Mesendoderm (in vitro differentiated cells): ENCODE results near the gene VWCE.

Experiments used
- DNase-seq: peaks from one replicate; pipeline ENCODE4 v3.0.0; 2013
- H2AK5ac ChIP-seq: 2 replicates; pipeline ENCODE4 v1.6.1; 2013; ENCODE audit warnings: low read length, inconsistent platforms
- H2BK120ac ChIP-seq: 2 replicates; pipeline ENCODE4 v1.6.1; 2013; ENCODE audit warnings: low read depth, mild to moderate bottlenecking, low read length, moderate library complexity, mixed read lengths
- H2BK15ac ChIP-seq: replicated peaks from 2 replicates; pipeline ENCODE4 v1.6.1; 2013; ENCODE audit warnings: low read depth, mild to moderate bottlenecking, moderate library complexity
- H2BK5ac ChIP-seq: 2 replicates; pipeline ENCODE4 v1.6.1; 2013; ENCODE audit warnings: low read length, inconsistent platforms
- H3K18ac ChIP-seq: 2 replicates; pipeline ENCODE4 v1.6.1; 2013; ENCODE audit warnings: mild to moderate bottlenecking, low read length, mixed read lengths
- H3K23ac ChIP-seq: one replicate; pipeline ENCODE4 v1.6.1; 2013; ENCODE audit warnings: low read length
- H3K27ac ChIP-seq: 2 replicates; pipeline ENCODE4 v1.5.1; 2013; ENCODE audit warnings: low read depth, mild to moderate bottlenecking, inconsistent platforms, low read length, moderate library complexity
- H3K27me3 ChIP-seq: 2 replicates; pipeline ENCODE4 v1.6.1; 2013; ENCODE audit warnings: low read length, control low read depth, mild to moderate bottlenecking, inconsistent platforms; ENCODE audit not compliant: insufficient read depth, poor library complexity
- H3K36me3 ChIP-seq: 2 replicates; pipeline ENCODE4 v1.6.1; 2013; ENCODE audit warnings: low read length, inconsistent platforms; ENCODE audit not compliant: control insufficient read depth, insufficient read depth
- H3K4ac ChIP-seq: one replicate; pipeline ENCODE4 v1.6.1; 2013; ENCODE audit warnings: low read depth, mild to moderate bottlenecking, low read length, moderate library complexity
- H3K4me1 ChIP-seq: 2 replicates; pipeline ENCODE4 v1.6.1; 2013; ENCODE audit warnings: low read depth, low read length, inconsistent platforms; ENCODE audit not compliant: control insufficient read depth
- H3K4me2 ChIP-seq: 2 replicates; pipeline ENCODE4 v1.6.1; 2013; ENCODE audit warnings: low read length
- H3K4me3 ChIP-seq: 2 replicates; pipeline ENCODE4 v1.5.1; 2013; ENCODE audit warnings: mild to moderate bottlenecking, low read length
- H3K56ac ChIP-seq: one replicate; pipeline ENCODE4 v1.6.1; 2013; ENCODE audit warnings: low read length
- H3K79me1 ChIP-seq: 2 replicates; pipeline ENCODE4 v1.6.1; 2013; ENCODE audit warnings: low read length, inconsistent platforms
- H3K79me2 ChIP-seq: 2 replicates; pipeline ENCODE4 v1.6.1; 2013; ENCODE audit warnings: mild to moderate bottlenecking, low read length; ENCODE audit not compliant: control insufficient read depth, insufficient read depth
- H3K9ac ChIP-seq: 2 replicates; pipeline ENCODE4 v1.6.1; 2013; ENCODE audit warnings: low read length, inconsistent platforms
- H4K5ac ChIP-seq: one replicate; pipeline ENCODE4 v1.6.1; 2013; ENCODE audit warnings: low read length
- H4K8ac ChIP-seq: one replicate; pipeline ENCODE4 v1.6.1; 2013; ENCODE audit warnings: low read depth, mild to moderate bottlenecking, control low read depth, low read length, moderate library complexity
- WGBS: extraction: QIAGEN DNeasy Blood & Tissue Kit; methylation state at CpG from one replicate; pipeline ENCODE4 v1.1.7; 2013; ENCODE audit warnings: low lambda C conversion rate, missing lambda C conversion rate; ENCODE audit not compliant: insufficient coverage; ENCODE audit errors: extremely low coverage; 5-methylcytosine and 5-hydroxymethylcytosine counted together

The VWCE gene

DNA sequence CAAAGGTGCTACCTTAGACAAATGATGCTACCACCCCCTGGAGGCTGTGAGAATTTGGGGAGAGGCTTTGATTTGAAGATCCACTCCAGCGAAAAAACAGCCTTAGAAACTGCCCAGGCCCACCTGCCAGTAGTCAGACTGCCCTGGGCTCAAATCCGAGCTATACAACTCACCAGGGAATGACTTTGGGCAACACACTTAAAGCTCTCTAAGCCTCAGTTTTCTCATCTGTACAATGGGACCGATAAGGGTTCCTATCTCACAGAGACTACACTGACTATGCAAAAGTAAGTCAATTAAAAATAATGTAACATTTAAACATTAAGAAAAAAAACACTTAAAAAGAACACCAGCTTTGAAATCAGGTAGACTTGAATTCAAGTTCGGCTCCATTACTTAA lies 19.9 kb downstream of the VWCE start:
- WGBS, result no CpG with 5 or more reads among the region's 4 CpGs
- DNase-seq, result no peak
- no peak overlapping the region for H4K8ac ChIP-seq
- no peaks in the 10 kb centered on the region for H3K27me3 ChIP-seq
- no peak overlapping the region for H2AK5ac ChIP-seq
- no peak overlapping the region for H3K23ac ChIP-seq
- H3K4me2 ChIP-seq, result no peak overlapping the region
- no peak overlapping the region for H2BK120ac ChIP-seq
- no peak overlapping the region for H3K4me3 ChIP-seq
- H3K18ac ChIP-seq, result no peak overlapping the region
- no peaks in the 10 kb centered on the region for H3K79me2 ChIP-seq
- no peak overlapping the region for H3K9ac ChIP-seq
- H3K27ac ChIP-seq, result no peak overlapping the region
- no peak overlapping the region for H4K5ac ChIP-seq
- H3K36me3 ChIP-seq, result no peaks in the 10 kb centered on the region
- no peak overlapping the region for H2BK5ac ChIP-seq
- no peak overlapping the region for H3K4ac ChIP-seq
- no peaks in the 10 kb centered on the region for H3K79me1 ChIP-seq
- no peak overlapping the region for H2BK15ac ChIP-seq
- no peak overlapping the region for H3K56ac ChIP-seq
- H3K4me1 ChIP-seq, result no peaks in the 10 kb centered on the region

DNA sequence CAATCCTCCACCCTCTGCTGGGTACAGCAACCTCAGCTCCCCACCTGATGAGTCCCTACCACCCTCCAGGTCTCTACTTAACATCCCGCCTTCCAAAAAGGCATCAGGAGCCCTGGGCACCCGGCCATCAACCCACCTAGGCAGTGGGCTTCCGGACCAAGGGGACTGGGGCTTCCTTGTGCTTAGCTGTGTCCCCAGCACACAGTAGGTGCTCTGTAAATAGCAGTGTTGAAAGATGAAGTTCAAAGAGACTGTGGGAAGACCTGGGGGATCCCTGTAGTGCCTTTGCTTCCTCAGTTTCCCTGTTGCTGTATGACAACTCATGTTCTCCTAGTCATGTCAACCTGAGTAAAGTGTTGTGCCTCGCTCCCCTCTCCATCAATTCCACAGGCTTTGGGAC lies 21.0 kb downstream of the VWCE start:
- Histone ChIP-seq H3K79me1 (no peaks in the 10 kb centered on the region), H3K9ac (no peak overlapping the region), H3K4me1 (no peaks in the 10 kb centered on the region), H2BK120ac (no peak overlapping the region), H4K8ac (no peak overlapping the region), H3K27me3 (no peaks in the 10 kb centered on the region), H3K27ac (no peak overlapping the region), H3K18ac (no peak overlapping the region), H3K23ac (no peak overlapping the region), H2AK5ac (no peak overlapping the region), H3K4me3 (no peak overlapping the region), H2BK5ac (no peak overlapping the region), H3K56ac (no peak overlapping the region), H3K4me2 (no peak overlapping the region), H3K79me2 (no peaks in the 10 kb centered on the region), H3K36me3 (no peaks in the 10 kb centered on the region), H3K4ac (no peak overlapping the region), H4K5ac (no peak overlapping the region), H2BK15ac (no peak overlapping the region)
- DNase-seq, result no peak
- WGBS, result no CpG with 5 or more reads among the region's 4 CpGs

DNA sequence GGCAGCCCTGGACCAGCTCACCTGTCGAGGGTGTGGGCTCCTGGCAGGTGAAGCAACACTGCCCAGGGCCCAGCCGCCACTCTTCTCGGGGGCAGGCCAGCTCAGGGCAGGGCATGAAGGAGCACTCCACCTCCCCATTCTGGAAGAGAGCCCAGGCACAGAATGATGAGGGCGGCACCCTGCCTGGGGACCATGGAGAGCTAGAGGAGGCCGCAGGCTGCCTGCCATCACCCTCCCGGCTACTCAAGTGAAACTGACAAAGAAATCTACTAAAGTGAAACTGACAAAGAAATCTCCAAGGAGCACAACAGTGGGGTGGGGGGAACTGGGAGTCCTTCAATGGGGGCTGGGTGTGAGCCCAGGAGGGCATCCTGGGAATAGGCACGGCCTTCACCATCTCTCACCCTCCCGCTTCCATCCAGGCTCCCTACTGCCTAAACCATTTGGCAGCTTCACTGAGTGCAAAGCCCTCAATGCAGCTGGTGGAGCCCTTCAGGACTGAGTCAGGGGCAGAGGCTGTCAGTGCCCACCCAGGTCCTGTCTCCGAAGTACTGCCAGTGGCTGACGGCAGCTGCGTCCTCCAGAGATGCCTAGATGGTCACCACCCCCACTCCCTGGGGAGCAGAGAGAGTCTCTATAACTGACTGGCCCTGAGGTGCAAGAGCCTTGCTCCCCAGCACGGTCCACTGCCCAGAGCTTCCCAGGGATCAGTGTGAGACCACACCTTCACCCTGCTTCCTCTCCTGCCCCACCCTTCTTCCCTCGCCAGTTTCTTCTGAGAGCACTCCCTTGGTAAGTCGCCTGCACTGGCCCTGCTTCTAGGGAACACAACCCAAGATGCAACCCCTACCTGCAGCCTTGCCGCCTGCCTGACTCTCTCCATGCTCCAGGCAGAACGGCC lies 21.7 kb downstream of the VWCE start:
- H3K4ac ChIP-seq, result no peak overlapping the region
- no peak overlapping the region for H2BK120ac ChIP-seq
- no peak overlapping the region for H4K5ac ChIP-seq
- no peak for DNase-seq
- H2BK15ac ChIP-seq, result no peak overlapping the region
- WGBS, result no CpG with 5 or more reads among the region's 16 CpGs
- no peak overlapping the region for H3K4me2 ChIP-seq
- no peak overlapping the region for H3K23ac ChIP-seq
- H3K56ac ChIP-seq, result no peak overlapping the region
- H3K79me2 ChIP-seq, result no peaks in the 10 kb centered on the region
- no peak overlapping the region for H4K8ac ChIP-seq
- no peak overlapping the region for H3K18ac ChIP-seq
- H3K4me3 ChIP-seq, result no peak overlapping the region
- H3K4me1 ChIP-seq, result no peaks in the 10 kb centered on the region
- H3K27me3 ChIP-seq, result no peaks in the 10 kb centered on the region
- H3K79me1 ChIP-seq, result no peaks in the 10 kb centered on the region
- H3K36me3 ChIP-seq, result no peaks in the 10 kb centered on the region
- H2AK5ac ChIP-seq, result no peak overlapping the region
- no peak overlapping the region for H3K27ac ChIP-seq
- H2BK5ac ChIP-seq, result no peak overlapping the region
- H3K9ac ChIP-seq, result no peak overlapping the region

DNA sequence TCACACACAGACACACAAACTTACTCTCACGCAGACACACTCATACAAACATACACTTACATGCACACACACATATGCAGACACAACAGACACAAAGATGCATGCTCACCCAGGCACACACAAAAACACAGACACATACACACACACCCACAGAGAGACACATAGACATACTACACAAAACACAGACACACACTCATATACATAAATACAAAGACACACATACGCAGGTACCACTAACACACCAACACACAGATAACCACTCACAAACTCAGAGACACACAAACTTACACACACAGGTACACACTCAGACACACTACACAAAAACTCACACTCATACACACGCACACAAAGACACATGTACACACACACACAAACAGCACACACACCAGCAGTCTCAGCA lies 22.4 kb downstream of the VWCE start:
- Histone ChIP-seq H3K36me3 (no peaks in the 10 kb centered on the region), H3K4ac (no peak overlapping the region)

DNA sequence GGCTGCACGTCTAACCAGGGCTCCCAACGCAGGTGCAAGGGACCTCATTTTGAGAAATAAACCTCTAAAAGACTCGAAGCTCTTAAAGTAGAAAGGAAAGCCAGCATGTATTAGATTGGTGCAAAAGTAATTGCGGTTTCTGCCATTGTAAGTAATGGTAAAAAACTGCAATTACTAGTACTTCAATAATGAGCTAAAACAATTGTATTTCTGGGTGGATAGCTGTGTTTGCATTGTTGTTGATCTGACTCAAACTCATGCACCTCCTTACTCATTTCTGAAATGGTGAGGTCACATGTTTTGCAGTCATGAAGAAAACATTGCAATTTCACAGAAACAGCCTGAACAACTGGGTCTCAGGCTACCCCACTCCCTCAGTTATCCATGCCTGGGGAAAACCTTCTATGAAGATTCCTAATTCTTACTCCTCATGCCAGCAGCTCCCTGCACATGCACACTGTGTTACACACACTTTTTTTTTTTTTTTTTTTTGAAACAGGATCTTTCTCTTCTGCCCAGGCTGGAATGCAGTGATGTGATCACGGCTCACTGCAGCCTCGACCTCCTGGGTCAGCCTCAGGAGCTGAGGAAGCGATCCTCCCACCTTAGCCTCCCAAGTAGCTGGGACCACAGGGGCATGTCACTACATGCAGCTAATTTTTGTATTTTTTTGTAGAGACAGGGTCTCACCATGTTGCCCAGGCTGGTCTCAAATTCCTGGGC lies 24.6 kb downstream of the VWCE start:
- H3K36me3 ChIP-seq, result no peaks in the 10 kb centered on the region
- no peak overlapping the region for H3K27ac ChIP-seq
- H3K4me1 ChIP-seq, result no peaks in the 10 kb centered on the region
- H3K56ac ChIP-seq, result no peak overlapping the region
- H3K4ac ChIP-seq, result no peak overlapping the region
- no peaks in the 10 kb centered on the region for H3K27me3 ChIP-seq
- WGBS, result no CpG with 5 or more reads among the region's 7 CpGs
- H3K9ac ChIP-seq, result no peak overlapping the region
- no peaks in the 10 kb centered on the region for H3K79me1 ChIP-seq
- no peak overlapping the region for H3K4me2 ChIP-seq
- H3K23ac ChIP-seq, result no peak overlapping the region
- H3K18ac ChIP-seq, result no peak overlapping the region
- H2AK5ac ChIP-seq, result no peak overlapping the region
- no peak for DNase-seq
- no peak overlapping the region for H4K8ac ChIP-seq
- no peak overlapping the region for H2BK5ac ChIP-seq
- H2BK15ac ChIP-seq, result no peak overlapping the region
- H3K79me2 ChIP-seq, result no peaks in the 10 kb centered on the region
- no peak overlapping the region for H2BK120ac ChIP-seq
- H3K4me3 ChIP-seq, result no peak overlapping the region
- no peak overlapping the region for H4K5ac ChIP-seq

More for the DNA sequence above, 22.4 kb downstream of the VWCE start:
- H3K4me1 ChIP-seq, result no peaks in the 10 kb centered on the region
- H3K23ac ChIP-seq, result no peak overlapping the region
- no peak overlapping the region for H3K18ac ChIP-seq
- H2BK15ac ChIP-seq, result no peak overlapping the region
- DNase-seq, result no peak
- no peak overlapping the region for H2BK120ac ChIP-seq
- H3K9ac ChIP-seq, result no peak overlapping the region
- H4K8ac ChIP-seq, result no peak overlapping the region
- 100% methylated on average over 1 of the region's 3 CpGs for WGBS
- no peaks in the 10 kb centered on the region for H3K79me2 ChIP-seq
- no peak overlapping the region for H3K27ac ChIP-seq
- H2AK5ac ChIP-seq, result no peak overlapping the region
- H2BK5ac ChIP-seq, result no peak overlapping the region
- no peaks in the 10 kb centered on the region for H3K27me3 ChIP-seq
- H3K4me2 ChIP-seq, result no peak overlapping the region
- H4K5ac ChIP-seq, result no peak overlapping the region
- H3K79me1 ChIP-seq, result no peaks in the 10 kb centered on the region
- H3K56ac ChIP-seq, result no peak overlapping the region
- H3K4me3 ChIP-seq, result no peak overlapping the region
